K562 (cell line): ENCODE results near the gene CNKSR3. TPM values are rescaled to one million over a fixed set of nuclear protein-coding genes. Genes with fewer than 3 reads are reported as not detected.

Experiments used
- CBX3 ChIP-seq, 2 experiments: IDR thresholded peaks; 1 replicate in 1 of 2; 2 replicates in 1 of 2; pipeline ENCODE4 v1.6.1; 2012; ENCODE audit warnings: inconsistent platforms in 2 of 2, low read length in 2 of 2, borderline replicate concordance in 1 of 2, control low read depth in 1 of 2
- CXXC5 ChIP-seq: fragments of 250-450 bp; sonication (Bioruptor Pico); IDR thresholded peaks from 2 replicates; pipeline ENCODE4 v1.8.0; 2022; ENCODE audit warnings: inconsistent platforms, mild to moderate bottlenecking, moderate library complexity
- EP300 ChIP-seq: IDR thresholded peaks from 2 replicates; pipeline ENCODE4 v1.6.1; 2012; ENCODE audit warnings: low read length, improper control_type of control experiment
- EZH2 ChIP-seq: IDR thresholded peaks from 2 replicates; pipeline ENCODE4 v1.6.1; 2012; ENCODE audit warnings: low read depth, mild to moderate bottlenecking, inconsistent platforms, low read length, borderline replicate concordance
- HDAC3 ChIP-seq: fragments of 450-650 bp; IDR thresholded peaks from 2 replicates; pipeline ENCODE4 v1.6.1; 2018; ENCODE audit warnings: borderline replicate concordance, mild to moderate bottlenecking, moderate library complexity; ENCODE audit not compliant: partially characterized antibody
- HES1 ChIP-seq: fragments of 450-650 bp; IDR thresholded peaks from 2 replicates; pipeline ENCODE4 v1.6.1; 2016; ENCODE audit warnings: low read depth, mild to moderate bottlenecking, moderate library complexity
- KLF13 ChIP-seq: fragments of 450-650 bp; IDR thresholded peaks from 2 replicates; pipeline ENCODE4 v1.6.1; 2016; ENCODE audit warnings: missing genetic modification characterization, low read depth, mild to moderate bottlenecking, missing compliant biosample characterization, moderate library complexity, borderline replicate concordance
- MCM3 ChIP-seq: fragments of 450-650 bp; IDR thresholded peaks from 2 replicates; pipeline ENCODE4 v1.6.1; 2016
- NFE2 ChIP-seq: IDR thresholded peaks from 2 replicates; pipeline ENCODE4 v1.6.1; 2014; ENCODE audit warnings: antibody characterized with exemption, low read depth
- POLR2G ChIP-seq: fragments of 200-400 bp; formaldehyde crosslinking; IDR thresholded peaks from 2 replicates; pipeline ENCODE4 v1.6.1; 2017; ENCODE audit warnings: low read depth, mild to moderate bottlenecking, antibody characterized with exemption, low read length, moderate library complexity
- REST ChIP-seq, 2 experiments: fragments of 450-650 bp; formaldehyde crosslinking in 1 of 2; IDR thresholded peaks; 2 replicates each; pipeline versions ENCODE4 v1.4.0 to v1.6.1; 2014 to 2020; ENCODE audit warnings: mild to moderate bottlenecking in 2 of 2, borderline replicate concordance in 1 of 2, low read depth in 1 of 2
- SRF ChIP-seq, 2 experiments: fragments of 250-450, 450-650 bp in 1 of 2; sonication (Bioruptor Pico) in 1 of 2; sonication (generic) in 1 of 2; formaldehyde crosslinking; IDR thresholded peaks; 2 replicates each; pipeline versions ENCODE4 v1.5.0 to v1.5.1; 2020 to 2022; ENCODE audit warnings: mild to moderate bottlenecking in 1 of 2, missing genetic modification reagents in 1 of 2
- STAT5A ChIP-seq: IDR thresholded peaks from 2 replicates; pipeline ENCODE4 v1.6.1; 2012; ENCODE audit warnings: low read length, inconsistent platforms, borderline replicate concordance
- ZEB2 ChIP-seq: fragments of 450-650 bp; IDR thresholded peaks from 2 replicates; pipeline ENCODE4 v1.6.1; 2016
- ZNF76 ChIP-seq: fragments of 250-450 bp; sonication (Bioruptor Pico); IDR thresholded peaks from 2 replicates; pipeline ENCODE4 v1.4.0; 2020; ENCODE audit warnings: mild to moderate bottlenecking, moderate library complexity, borderline replicate concordance
- polyA plus RNA-seq, 8 experiments: library from polyadenylated mRNA; depleted of rRNA in 4 of 8; stranded (reverse) in 5 of 8; unstranded in 3 of 8; fragments of >200 nt; fragmentation: Nextera tagmentation in 2 of 8; fragmentation: Illumina TruSeq in 1 of 8; extraction: Ambion mirVana in 2 of 8; extraction: Trizol in 1 of 8; gene quantifications; 2 replicates each; pipeline versions ENCODE4 v1.2.1 to v1.2.3, GENCODE V29; 2011 to 2014; ENCODE audit warnings: inconsistent platforms in 1 of 8, missing spikeins in 1 of 8
- total RNA-seq, 7 experiments: library from RNA; depleted of rRNA in 6 of 7; stranded (reverse); fragments of >200 nt in 6 of 7; fragmentation: Illumina TruSeq in 2 of 7; extraction: Trizol in 2 of 7; gene quantifications; 2 replicates each; pipeline versions ENCODE4 v1.2.1 to v1.2.3, GENCODE V29; 2011 to 2021; ENCODE audit warnings: low replicate concordance in 1 of 7
- TF ChIP-seq, protein P1 (sequence below): fragments of 450-650 bp; IDR thresholded peaks from 2 replicates; pipeline ENCODE4 v1.6.1; 2014; ENCODE audit warnings: low read depth, mild to moderate bottlenecking, moderate library complexity, borderline replicate concordance
- TF ChIP-seq, protein P2 (sequence below): sonication (generic); formaldehyde crosslinking; IDR thresholded peaks from 2 replicates; pipeline ENCODE4 v1.8.1; 2022; ENCODE audit warnings: missing genetic modification reagents

CNKSR3 gene
- total and polyA plus RNA-seq, 9 of the 15 experiments (the other 6 are each of a cell fraction or from before 2014, with no cell fraction given) = 4.5 to 29.6 (median 9.5) TPM

GRCh38 chr6:154520280-154520679, 9.8 kb upstream of the CNKSR3 start (continued):
- TF ChIP-seq HES1 (peak; percentile 90), MCM3 (no peak), CBX3 (IDR thresholded peaks at IDR 0.05; ENCODE audit: borderline replicate concordance in 1 of 2, low read length in 2 of 2) (peak in 1 of 2 experiments; percentile 43; a peak in 1 of 3 replicates), ZEB2 (peak; percentile 53; the same call in 1 of the 2 replicates), KLF13 (no peak), CXXC5 (CRISPR knock-in tag) (peak; percentile 25; the same call in 1 of the 2 replicates), ZNF76 (CRISPR knock-in tag) (no peak), STAT5A (peak; percentile 67), EP300 (peak; percentile 91), EZH2 (no peak), SRF (CRISPR knock-in tag; IDR thresholded peaks at IDR 0.05) (peak in 1 of 2 experiments; percentile 98; a peak in 3 of 4 replicates), REST (IDR thresholded peaks at IDR 0.05; ENCODE audit: borderline replicate concordance) (no peak; the same call in 1 of the 2 replicates), REST (CRISPR knock-in tag; IDR thresholded peaks at IDR 0.05; ENCODE audit: low read depth) (no peak), POLR2G (no peak), HDAC3 (peak; percentile 80), NFE2 (peak; percentile 78)
- TF ChIP-seq, protein P1, sequence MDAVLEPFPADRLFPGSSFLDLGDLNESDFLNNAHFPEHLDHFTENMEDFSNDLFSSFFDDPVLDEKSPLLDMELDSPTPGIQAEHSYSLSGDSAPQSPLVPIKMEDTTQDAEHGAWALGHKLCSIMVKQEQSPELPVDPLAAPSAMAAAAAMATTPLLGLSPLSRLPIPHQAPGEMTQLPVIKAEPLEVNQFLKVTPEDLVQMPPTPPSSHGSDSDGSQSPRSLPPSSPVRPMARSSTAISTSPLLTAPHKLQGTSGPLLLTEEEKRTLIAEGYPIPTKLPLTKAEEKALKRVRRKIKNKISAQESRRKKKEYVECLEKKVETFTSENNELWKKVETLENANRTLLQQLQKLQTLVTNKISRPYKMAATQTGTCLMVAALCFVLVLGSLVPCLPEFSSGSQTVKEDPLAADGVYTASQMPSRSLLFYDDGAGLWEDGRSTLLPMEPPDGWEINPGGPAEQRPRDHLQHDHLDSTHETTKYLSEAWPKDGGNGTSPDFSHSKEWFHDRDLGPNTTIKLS = no peak
- TF ChIP-seq, protein P2, sequence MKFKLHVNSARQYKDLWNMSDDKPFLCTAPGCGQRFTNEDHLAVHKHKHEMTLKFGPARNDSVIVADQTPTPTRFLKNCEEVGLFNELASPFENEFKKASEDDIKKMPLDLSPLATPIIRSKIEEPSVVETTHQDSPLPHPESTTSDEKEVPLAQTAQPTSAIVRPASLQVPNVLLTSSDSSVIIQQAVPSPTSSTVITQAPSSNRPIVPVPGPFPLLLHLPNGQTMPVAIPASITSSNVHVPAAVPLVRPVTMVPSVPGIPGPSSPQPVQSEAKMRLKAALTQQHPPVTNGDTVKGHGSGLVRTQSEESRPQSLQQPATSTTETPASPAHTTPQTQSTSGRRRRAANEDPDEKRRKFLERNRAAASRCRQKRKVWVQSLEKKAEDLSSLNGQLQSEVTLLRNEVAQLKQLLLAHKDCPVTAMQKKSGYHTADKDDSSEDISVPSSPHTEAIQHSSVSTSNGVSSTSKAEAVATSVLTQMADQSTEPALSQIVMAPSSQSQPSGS = no peak
